ENCODE data around the gene PLOD2. TPM values are rescaled to one million over a fixed set of nuclear protein-coding genes. Genes with fewer than 3 reads are reported as not detected.

PLOD2 gene
- total and polyA plus RNA-seq, 9 of the 15 experiments (the other 6 are each of a cell fraction or from before 2014, with no cell fraction given): 0.18 to 1.5 (median 0.58) TPM

DNA sequence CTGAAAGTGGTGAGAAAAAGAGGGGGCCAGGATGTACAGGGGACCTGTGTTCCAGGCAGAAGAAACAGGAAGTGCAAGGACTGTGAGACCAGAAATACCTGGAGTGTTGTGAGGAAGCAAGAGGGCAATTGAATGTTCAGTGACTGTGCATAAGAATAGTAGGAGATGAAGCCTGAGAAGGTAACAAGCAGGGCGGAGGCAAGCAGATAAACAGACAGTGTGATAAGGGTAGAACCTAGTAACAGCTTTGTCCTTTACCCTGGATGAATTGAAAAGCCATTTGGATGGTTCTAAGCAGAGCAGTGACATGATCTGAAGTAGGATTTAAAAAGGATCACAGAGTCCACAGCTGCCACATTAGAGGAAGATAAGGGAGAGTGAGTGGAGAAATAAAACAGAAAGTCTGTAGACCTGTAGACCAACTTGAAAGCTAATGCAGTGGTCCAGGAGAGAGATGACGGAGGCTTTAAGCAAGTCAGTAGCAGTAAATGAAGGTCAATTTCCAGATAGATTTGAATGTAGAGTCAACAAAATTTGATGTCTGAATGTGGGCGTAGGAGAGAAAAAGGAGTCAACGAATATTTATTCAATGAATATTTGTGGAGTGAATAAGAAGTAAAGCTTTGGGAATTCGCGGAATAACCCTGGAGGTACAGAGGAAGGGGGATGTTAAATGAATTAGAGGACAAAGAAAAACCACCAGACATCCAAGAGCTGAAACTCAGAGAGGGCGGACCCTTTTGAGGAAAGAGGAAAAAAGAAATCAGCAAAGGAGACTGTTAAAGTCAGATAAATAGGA, 4.2 kb upstream of the PLOD2 start:
- intact Hi-C loops (cut with micrococcal nuclease): no loop called here

More for the DNA sequence above, 4.2 kb upstream of the PLOD2 start:
- H3K9me3 ChIP-seq (replicated peaks; ENCODE audit: control insufficient read depth, insufficient read depth, low read depth, low read length): no peaks in the 10 kb centered on the region
- in situ Hi-C loops (cut with MboI): no loop called here
- H3K4me1 ChIP-seq (replicated peaks in 1 of 2; ENCODE audit: control insufficient read depth in 2 of 2, insufficient read depth in 2 of 2, low read length in 2 of 2): peaks cover 0 to 9% of the 10 kb centered on the region in 2 experiments; a peak in 2 of 5 replicates
- ChIA-PET POLR2A (no interaction called here), CTCF (ENCODE audit: low intra/inter-chr PET ratio) (no interaction called here)
- TF ChIP-seq CC2D1A (IDR thresholded peaks at IDR 0.05) (no peak), SPI1 (IDR thresholded peaks at IDR 0.05; ENCODE audit: borderline replicate concordance, low read depth, low read length) (peak; percentile 31; the same call in 1 of the 2 replicates), CREBBP (IDR thresholded peaks at IDR 0.05; ENCODE audit: low read depth, low read length) (no peak)
- TF ChIP-seq, protein P1, sequence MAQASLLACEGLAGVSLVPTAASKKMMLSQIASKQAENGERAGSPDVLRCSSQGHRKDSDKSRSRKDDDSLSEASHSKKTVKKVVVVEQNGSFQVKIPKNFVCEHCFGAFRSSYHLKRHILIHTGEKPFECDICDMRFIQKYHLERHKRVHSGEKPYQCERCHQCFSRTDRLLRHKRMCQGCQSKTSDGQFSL (CRISPR knock-in tag; IDR thresholded peaks at IDR 0.05): no peak
- TF ChIP-seq, protein P1 (tag; IDR thresholded peaks at IDR 0.05): no peak
- TF ChIP-seq, protein P2, sequence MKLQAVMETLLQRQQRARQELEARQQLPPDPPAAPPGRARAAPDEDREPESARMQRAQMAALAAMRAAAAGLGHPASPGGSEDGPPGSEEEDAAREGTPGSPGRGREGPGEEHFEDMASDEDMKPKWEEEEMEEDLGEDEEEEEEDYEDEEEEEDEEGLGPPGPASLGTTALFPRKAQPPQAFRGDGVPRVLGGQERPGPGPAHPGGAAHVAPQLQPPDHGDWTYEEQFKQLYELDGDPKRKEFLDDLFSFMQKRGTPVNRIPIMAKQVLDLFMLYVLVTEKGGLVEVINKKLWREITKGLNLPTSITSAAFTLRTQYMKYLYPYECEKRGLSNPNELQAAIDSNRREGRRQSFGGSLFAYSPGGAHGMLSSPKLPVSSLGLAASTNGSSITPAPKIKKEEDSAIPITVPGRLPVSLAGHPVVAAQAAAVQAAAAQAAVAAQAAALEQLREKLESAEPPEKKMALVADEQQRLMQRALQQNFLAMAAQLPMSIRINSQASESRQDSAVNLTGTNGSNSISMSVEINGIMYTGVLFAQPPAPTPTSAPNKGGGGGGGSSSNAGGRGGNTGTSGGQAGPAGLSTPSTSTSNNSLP (IDR thresholded peaks at IDR 0.05; ENCODE audit: borderline replicate concordance, low read depth, low read length): no peak
- H3K27me3 ChIP-seq (ENCODE audit: control insufficient read depth in 2 of 2, insufficient read depth in 2 of 2, low read length in 2 of 2): peaks cover 2 to 17% of the 10 kb centered on the region in 2 experiments; a peak in 3 of 5 replicates
- no peak overlapping the region for H3K4me3 ChIP-seq
- no peak overlapping the region for H2AFZ ChIP-seq (ENCODE audit: low read depth, low read length)
- H3K9me1 ChIP-seq (ENCODE audit: control insufficient read depth, insufficient read depth, low read length): no peaks in the 10 kb centered on the region
- 2% methylated on average over 7 of the region's 7 CpGs for WGBS (ENCODE audit: insufficient coverage, low coverage, missing lambda C conversion rate)
- no peak for DNase-seq (ENCODE audit: extremely low read depth in 1 of 4, low spot score in 3 of 4)
- H3K9ac ChIP-seq (ENCODE audit: insufficient read depth in 1 of 2, low read depth in 2 of 2, low read length in 2 of 2): no peak overlapping the region
- no peak overlapping the region for H3K4me2 ChIP-seq (ENCODE audit: insufficient read depth, low read length)
- BruUV-seq (replicated peaks): no TSS peak
- ATAC-seq: no peak
- no peak overlapping the region for H3K27ac ChIP-seq (ENCODE audit: extremely low read depth, low read depth, low read length)
- H4K20me1 ChIP-seq (replicated peaks; ENCODE audit: control insufficient read depth, insufficient read depth, low read length): no peaks in the 10 kb centered on the region
- FAIRE-seq: no peak
- H3K79me2 ChIP-seq (ENCODE audit: control insufficient read depth, insufficient read depth, low read length): no peaks in the 10 kb centered on the region
- H3K36me3 ChIP-seq (ENCODE audit: control insufficient read depth, insufficient read depth, low read length): no peaks in the 10 kb centered on the region
